NOMO-1 (cell line): ENCODE data around the gene LZTR1.

Experiments
- DNase-seq, 2 experiments: peaks; one replicate each; lab custom pipeline; 2025; ENCODE audit not compliant: unreplicated experiment in 2 of 2; lab: John Stamatoyannopoulos, UW

Gene LZTR1

DNA sequence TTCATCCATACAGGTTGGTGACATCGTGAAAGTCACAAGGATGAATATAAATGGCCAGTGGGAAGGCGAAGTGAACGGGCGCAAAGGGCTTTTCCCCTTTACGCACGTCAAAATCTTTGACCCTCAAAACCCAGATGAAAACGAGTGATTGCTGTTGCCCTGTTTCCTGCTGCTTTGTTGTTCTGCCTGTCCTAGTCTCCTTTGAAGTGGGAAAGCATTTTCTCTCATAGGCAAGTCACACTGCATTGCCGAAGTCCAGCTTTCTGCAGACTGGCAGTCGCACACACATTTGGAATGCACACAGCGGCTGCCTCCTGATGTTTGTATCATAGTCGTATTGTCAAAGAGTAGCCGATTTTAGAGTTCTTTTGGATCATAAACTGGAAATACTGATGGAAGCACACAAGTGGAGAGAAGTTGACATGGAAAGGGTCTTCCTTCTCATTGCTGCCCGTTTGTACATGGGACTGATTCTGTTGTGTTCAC lies 32.4 kb upstream of the LZTR1 start:
- no peak for DNase-seq

DNA sequence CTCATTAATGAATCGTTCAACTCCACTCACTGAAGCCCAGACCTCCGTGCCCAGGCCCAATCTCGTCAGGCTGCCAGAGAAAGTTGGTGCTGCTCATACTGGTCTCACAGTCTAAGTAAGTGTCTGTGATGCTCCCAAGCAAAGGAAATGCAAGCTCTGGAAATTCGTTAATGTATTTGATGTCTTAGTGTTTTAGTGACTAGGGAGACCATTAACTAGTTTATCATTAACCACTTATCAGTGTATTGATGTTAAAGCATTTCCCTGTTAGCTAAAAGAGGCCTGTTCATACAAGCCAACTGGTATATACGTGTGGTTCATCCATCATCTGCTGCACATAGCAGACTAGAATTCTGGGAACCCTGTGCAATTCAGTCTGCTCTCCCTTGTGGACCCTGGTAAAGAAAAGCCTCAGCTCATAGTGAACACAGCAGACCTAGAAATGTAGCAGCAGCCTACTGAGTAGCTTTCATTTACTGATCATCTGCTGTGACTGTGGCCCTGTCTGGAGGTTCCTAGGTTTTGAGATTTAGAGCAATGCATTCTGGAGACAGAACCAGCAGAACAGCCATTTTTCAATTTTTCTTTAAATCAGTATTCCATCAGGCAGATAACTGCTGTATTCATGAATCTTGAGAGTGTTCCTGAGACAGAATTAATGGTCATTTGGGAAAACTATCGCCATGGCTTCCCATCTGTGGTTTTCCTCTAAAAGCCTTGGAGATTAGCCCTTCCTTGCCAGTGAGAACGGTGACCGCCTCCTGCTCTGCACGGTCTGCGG lies 30.8 kb upstream of the LZTR1 start:
- no peak for DNase-seq

GRCh38 chr22:20951932-20952380 lies 30.1 kb upstream of the LZTR1 start:
- no peak for DNase-seq

DNA sequence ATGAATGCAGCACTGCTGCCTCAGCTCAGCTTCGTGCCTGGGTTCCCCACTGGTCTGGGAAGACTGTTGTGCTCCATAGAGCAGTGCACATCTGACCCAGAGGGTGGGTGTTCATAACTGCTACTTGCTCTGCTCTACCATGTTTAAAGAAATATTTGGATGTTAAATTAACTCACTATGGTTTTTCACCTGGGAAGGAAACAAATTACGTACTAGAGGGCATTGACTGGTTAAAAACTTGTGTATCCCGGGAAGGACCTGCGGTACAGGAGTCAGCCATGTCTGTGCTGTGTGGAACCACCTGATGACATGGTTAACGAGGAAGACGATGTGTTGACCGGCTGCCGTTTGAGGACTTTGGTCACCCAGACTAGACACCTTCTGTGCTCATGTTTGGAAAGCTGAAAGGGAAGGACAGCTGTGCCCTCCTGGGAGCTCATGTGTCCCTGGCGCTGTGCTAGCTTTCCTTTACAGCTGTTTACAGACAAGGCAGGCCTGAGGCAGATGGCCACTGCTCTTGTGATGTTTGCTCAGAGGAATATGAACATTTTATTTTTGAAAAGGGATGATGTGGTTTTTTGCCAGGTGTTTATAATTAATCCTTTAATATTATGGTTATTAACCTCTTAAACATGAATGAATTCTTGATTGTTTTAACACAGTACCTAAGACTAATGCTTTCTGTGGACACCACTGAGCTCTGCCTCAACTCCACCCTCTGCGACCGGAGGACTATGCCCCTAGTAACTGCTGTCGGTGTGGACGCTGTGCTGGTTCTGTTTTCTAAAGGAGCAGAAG lies 29.4 kb upstream of the LZTR1 start:
- no peak for DNase-seq

GRCh38 chr22:20953342-20953608 lies 28.8 kb upstream of the LZTR1 start:
- no peak for DNase-seq

GRCh38 chr22:20953668-20954500 lies 28.2 kb upstream of the LZTR1 start:
- peak in 1 of 2 experiments; percentile 12 for DNase-seq

GRCh38 chr22:20955548-20955947 lies 26.5 kb upstream of the LZTR1 start:
- DNase-seq, result no peak

- peak; percentile 47 to 49 for DNase-seq
Measured at GRCh38 chr22:20956258-20957101, 25.6 kb upstream of the LZTR1 start.

- DNase-seq, result peak; percentile 14 to 47
Measured at GRCh38 chr22:20957102-20957682, 24.9 kb upstream of the LZTR1 start.

DNA sequence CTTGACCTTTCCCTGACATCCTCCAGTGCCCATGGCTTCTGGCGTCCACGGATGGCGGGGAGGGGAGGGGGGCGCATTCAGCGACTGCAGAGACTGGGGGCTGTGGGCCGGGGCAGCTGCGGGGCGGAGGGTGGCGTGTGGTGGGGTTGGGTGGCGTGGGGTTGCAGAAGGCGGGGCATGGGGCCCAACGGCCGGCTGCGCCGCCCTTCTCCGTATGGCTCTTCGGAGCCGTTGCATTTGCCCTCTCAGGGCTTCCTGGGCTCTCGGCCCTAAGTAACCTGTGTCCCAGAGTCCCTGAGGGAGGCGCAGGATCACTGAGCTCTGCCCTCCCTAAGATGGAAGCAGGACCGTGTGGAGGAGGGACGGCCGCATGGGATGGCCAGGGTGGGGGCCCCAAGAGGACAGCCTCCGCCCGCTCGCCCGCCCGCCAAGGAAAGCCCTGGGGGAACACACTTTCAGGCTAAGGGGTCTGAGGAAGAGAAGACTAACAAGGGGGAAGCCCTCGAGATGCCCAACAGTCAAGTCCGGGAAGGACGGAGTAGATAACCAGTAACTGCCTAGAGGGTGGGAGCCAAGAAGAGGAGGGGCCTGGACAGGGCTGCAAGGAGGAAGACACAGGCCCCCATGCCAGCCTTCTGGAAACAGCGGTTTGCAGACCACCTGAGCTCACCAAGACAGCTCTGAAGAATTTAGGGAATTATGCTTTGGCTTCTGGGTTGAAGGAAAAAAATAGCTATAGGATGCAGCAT lies 24.2 kb upstream of the LZTR1 start:
- DNase-seq, result peak; percentile 46 to 58

GRCh38 chr22:20959578-20960461 lies 22.3 kb upstream of the LZTR1 start:
- DNase-seq, result no peak

GRCh38 chr22:20960609-20961008 lies 21.5 kb upstream of the LZTR1 start:
- no peak for DNase-seq

DNA sequence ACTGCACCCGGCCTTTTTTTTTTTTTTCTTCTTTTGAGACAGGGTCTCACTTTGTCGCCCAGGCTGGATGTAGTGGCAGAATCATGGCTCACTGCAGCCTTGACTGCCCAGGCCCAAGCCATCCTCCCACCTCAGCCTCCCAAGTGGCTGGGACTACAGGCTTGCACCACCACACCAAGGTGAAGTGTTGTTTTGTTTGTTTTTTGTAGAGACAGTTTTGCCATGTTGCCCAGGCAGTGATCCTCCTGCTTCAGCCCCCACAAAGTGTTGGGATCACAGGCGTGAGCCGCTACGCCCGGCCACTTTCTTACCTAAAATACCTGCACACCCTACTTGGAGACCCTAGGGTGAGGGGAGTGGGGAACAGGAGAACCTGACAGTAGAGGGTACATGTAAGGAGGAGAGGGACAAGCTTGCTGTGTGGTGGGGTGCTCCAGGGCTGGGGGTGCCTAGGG lies 19.6 kb upstream of the LZTR1 start:
- no peak for DNase-seq

DNA sequence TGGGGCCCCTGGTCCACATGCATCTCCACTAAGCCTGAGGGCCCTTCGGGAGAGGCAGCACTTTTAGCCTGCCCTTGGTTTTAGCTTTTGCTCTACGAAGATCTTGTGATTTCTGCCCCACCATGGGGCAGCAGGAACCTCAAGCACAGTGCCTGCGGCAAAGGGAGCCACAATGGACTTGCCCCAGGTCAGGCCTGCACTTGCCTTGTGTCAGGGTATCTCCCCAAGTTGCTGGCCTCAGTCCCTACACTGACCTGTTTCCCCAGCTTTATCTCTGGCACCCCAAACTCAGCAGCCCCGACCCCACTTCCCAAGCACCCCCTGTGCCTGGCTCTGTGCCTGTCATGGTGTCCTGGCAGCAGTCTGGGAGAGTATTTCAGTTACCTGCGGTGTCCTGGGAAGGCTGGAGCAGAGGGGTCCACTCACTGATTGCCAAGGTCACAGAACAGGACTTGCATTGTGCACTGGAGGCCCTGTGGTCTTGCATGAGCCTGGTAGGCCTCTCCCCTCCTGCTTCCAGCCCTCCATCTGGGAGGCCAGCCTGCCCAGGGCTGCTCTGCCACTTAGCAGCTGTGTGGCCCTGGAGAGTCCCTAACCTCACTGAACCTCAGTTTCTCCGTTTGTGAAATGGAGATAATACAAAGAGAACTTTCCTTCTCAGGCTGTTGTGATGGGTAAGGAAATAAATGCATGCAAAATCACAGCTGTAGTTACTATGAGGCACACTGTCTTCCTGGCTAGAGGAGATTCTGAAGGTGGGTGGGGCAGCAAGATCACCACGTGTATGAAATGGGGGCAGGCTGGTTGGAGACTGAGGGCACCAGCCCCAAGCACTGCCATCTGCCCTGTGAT lies 18.7 kb upstream of the LZTR1 start:
- no peak for DNase-seq

DNA sequence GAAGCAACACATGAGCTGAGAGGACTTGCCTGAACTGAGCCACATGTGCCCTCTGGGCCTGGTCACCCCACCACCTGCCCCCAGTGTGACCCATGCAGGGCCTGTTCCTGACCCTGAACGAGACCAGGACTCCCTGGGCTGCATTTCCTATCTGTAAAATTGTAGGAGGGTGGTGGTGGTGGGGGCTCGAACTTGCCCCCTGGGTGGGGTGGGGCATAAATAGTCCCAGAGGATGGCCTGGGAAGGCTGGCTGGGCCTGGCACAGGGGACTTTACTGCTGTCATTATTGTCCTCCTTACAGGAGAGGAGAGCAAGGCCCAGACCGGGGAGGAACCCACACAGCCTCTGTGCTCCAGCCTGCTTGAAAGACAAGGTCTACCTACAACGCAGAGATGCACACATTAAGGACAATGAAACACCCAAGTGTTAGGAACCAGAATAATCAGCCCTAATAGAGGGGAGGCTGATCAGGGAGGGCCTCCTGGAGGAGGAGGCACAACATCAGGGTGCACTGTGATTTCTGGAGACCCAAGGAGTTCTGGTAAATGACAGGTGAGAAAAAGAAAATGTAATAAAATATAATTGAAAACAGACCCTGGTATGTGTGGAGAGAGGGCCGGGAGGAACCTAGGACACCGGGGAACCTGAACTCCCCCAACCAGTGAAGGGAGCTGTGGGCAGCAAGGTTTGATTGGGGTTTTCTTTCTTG lies 17.9 kb upstream of the LZTR1 start:
- no peak for DNase-seq

GRCh38 chr22:20964799-20965103 lies 17.3 kb upstream of the LZTR1 start:
- no peak for DNase-seq
